ENCODE measurements around the gene RARA. TPM values are rescaled to one million over a fixed set of nuclear protein-coding genes. Genes with fewer than 3 reads are reported as not detected.

The RARA gene
- total RNA-seq, 6 experiments from 2014 or later, result 27.1 to 32.2 (median 28.8) TPM

GRCh38 chr17:40333781-40334448 is 24.9 kb downstream of the RARA start:
- Mint-ChIP-seq H3K36me3 (ENCODE audit: low read depth) (peaks cover 6% of the 10 kb centered on the region; the same call in 1 of the 2 replicates), H3K9me3 (no peaks in the 10 kb centered on the region), H3K4me3 (no peak overlapping the region), H3K27ac (peak overlapping the region; percentile 88), H3K27me3 (ENCODE audit: insufficient read depth) (peaks cover under 1% of the 10 kb centered on the region), H3K4me1 (ENCODE audit: low read depth) (peaks cover 62% of the 10 kb centered on the region)
- TF ChIP-seq CTCF (IDR thresholded peaks at IDR 0.05), result no peak
- no peak for DNase-seq

DNA sequence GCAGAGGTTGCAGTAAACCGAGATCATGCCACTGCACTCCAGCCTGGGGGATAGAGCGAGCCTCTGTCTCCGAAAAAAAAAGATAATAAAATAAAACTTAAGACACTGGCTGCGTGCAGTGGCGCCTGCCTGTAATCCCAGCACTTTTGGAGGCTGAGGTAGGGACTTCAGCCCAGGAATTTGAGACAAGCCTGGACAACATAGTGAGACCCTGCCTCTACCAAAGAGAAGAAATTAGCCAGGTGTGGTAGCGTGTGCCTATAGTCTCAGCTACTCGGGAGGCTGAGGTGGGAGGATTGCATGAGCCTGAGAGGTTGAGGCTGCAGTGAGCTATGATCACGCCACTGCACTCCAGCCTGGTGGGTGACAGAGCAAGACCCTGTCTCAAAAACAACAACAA is 26.6 kb downstream of the RARA start:
- no peak for DNase-seq
- Mint-ChIP-seq H3K36me3 (ENCODE audit: low read depth) (peaks cover 6% of the 10 kb centered on the region; the same call in 1 of the 2 replicates), H3K27me3 (ENCODE audit: insufficient read depth) (peaks cover 1% of the 10 kb centered on the region), H3K9me3 (no peaks in the 10 kb centered on the region), H3K4me1 (ENCODE audit: low read depth) (peaks cover 65% of the 10 kb centered on the region), H3K27ac (peak overlapping the region; percentile 88), H3K4me3 (no peak overlapping the region)
- TF ChIP-seq CTCF (IDR thresholded peaks at IDR 0.05), result no peak

DNA sequence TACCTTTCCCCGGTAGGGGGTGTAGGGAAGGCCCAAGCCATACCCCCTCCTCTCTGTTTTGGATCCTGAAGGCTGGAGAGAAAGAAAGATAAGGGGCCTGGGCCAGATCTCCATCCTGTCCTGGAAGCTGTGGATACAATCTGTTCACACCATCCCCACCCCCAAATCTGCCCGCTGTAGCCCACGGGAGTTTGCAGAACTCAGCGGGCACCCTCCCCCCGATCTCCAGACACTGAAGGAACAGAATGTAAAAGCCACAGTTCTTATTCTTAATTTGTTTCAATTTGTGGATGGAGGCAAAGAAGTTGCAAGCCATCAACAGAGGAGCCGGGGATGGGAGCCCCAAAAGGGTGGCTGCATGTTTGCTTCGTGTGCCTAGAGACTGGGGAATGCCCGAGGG is 28.4 kb downstream of the RARA start:
- TF ChIP-seq CTCF (IDR thresholded peaks at IDR 0.05), result no peak
- H3K36me3 Mint-ChIP-seq (ENCODE audit: low read depth), result no peaks in the 10 kb centered on the region
- no peak for DNase-seq
- peaks cover 54% of the 10 kb centered on the region for H3K4me1 Mint-ChIP-seq (ENCODE audit: low read depth)
- H3K4me3 Mint-ChIP-seq, result no peak overlapping the region
- H3K9me3 Mint-ChIP-seq, result no peaks in the 10 kb centered on the region
- H3K27me3 Mint-ChIP-seq (ENCODE audit: insufficient read depth), result peaks cover 3% of the 10 kb centered on the region
- H3K27ac Mint-ChIP-seq, result no peak overlapping the region

- Mint-ChIP-seq H3K27me3 (ENCODE audit: insufficient read depth) (peaks cover 3% of the 10 kb centered on the region), H3K27ac (no peak overlapping the region), H3K4me1 (ENCODE audit: low read depth) (peaks cover 52% of the 10 kb centered on the region), H3K36me3 (ENCODE audit: low read depth) (0 out of 2 replicates have a peak, but pooled peaks cover 4% of the 10 kb centered on the region), H3K9me3 (no peaks in the 10 kb centered on the region), H3K4me3 (no peak overlapping the region)
- no peak for TF ChIP-seq CTCF (IDR thresholded peaks at IDR 0.05)
- DNase-seq, result no peak
Measured at GRCh38 chr17:40338058-40338457, 29.1 kb downstream of the RARA start.

DNA sequence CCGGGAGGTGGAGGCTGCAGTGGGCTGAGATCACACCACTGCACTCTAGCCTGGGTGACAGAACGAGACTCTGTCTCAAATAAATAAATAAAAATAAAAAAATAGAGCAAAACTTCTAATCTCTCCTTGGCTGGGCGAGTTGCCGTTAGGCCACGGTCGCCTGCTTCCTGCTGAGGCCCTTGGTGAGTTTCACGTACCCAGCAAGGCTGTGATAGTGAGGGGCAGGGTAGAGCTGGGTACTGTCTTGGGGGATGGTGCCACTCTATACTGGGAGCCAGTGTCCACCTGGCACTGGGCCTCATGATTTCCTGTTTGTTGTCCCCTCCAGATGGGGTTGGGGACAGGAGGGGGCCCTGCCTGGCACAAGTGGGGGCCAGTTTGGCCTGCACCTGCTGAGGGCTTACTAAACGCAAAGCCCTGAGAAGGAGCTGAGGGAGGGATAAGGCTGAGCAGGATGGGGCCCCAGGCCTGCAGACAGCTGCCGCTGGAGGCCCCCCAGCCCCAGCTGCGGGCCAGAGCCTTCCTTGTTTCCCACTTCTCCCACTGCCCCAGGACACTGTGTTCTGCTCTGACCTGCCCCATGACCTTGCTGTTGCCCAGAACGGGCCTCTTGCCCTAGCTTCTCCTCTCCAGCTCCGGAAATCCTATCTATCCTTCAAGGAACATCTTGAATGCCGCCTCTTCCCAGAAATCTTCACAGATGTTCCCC is 30.1 kb downstream of the RARA start:
- Mint-ChIP-seq H3K9me3 (no peaks in the 10 kb centered on the region), H3K27ac (no peak overlapping the region), H3K36me3 (ENCODE audit: low read depth) (0 out of 2 replicates have a peak, but pooled peaks cover 5% of the 10 kb centered on the region), H3K4me3 (no peak overlapping the region), H3K4me1 (ENCODE audit: low read depth) (peaks cover 60% of the 10 kb centered on the region), H3K27me3 (ENCODE audit: insufficient read depth) (peaks cover 3% of the 10 kb centered on the region)
- no peak for DNase-seq
- TF ChIP-seq CTCF (IDR thresholded peaks at IDR 0.05), result no peak
